A549 (cell line): ENCODE measurements around the gene HMBS.

ENCODE experiments used
- CHD4 ChIP-seq: fragments of 200-600 bp; sonication (generic); IDR thresholded peaks from 2 replicates; pipeline ENCODE4 v1.6.1; 2016; ENCODE audit warnings: antibody characterized with exemption, mild to moderate bottlenecking, borderline replicate concordance
- POLR2A ChIP-seq: IDR thresholded peaks from 2 replicates; pipeline ENCODE4 v1.6.1; 2012; ENCODE audit warnings: mild to moderate bottlenecking, low read length
- RAD21 ChIP-seq, 2 experiments: fragments of >200 bp in 1 of 2; sonication (Bioruptor Twin) in 1 of 2; formaldehyde crosslinking in 1 of 2; IDR thresholded peaks in 1 of 2; conservative IDR thresholded peaks in 1 of 2; 2 replicates in 1 of 2; 3 replicates in 1 of 2; pipeline ENCODE4 v1.6.1; 2012 to 2018; ENCODE audit warnings: inconsistent platforms in 1 of 2
- RNF2 ChIP-seq: fragments of 200-600 bp; sonication (generic); IDR thresholded peaks from 2 replicates; pipeline ENCODE4 v1.6.1; 2016; ENCODE audit warnings: low read depth, mild to moderate bottlenecking, antibody characterized with exemption, moderate library complexity, borderline replicate concordance
- TF ChIP-seq, protein P1 (sequence below): fragments of >200 bp; sonication (Bioruptor Twin); formaldehyde crosslinking; IDR thresholded peaks from 3 replicates; pipeline ENCODE4 v1.5.1; 2016
- TF ChIP-seq, protein P2 (sequence below): IDR thresholded peaks from 2 replicates; pipeline ENCODE4 v1.6.1; 2012; ENCODE audit warnings: low read depth, borderline replicate concordance

DNA sequence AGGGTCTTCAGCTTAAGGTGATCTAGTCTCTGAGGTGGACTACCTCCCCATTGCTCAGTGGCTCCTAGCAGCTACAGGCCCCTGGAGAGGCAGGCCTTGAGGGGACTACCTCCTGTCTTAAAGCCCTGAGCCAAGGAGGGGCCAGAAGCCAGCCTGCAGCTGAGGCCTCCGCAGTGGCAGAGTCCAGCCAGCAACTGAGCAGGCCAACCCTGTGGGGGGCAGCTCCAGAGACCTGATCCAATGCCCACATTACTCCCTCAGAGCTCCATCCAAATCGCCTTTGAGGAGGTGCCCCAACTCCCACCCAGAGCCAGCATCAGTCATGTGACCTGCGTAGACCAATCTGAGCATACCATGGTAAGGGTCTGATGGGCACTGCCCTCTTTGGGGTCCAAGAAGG is 25.2 kb downstream of the HMBS start:
- no peak for TF ChIP-seq POLR2A
- no peak for TF ChIP-seq RAD21 (conservative IDR thresholded peaks at IDR 0.05 in 1 of 2, IDR thresholded peaks at IDR 0.05 in 1 of 2)
- TF ChIP-seq, protein P1, sequence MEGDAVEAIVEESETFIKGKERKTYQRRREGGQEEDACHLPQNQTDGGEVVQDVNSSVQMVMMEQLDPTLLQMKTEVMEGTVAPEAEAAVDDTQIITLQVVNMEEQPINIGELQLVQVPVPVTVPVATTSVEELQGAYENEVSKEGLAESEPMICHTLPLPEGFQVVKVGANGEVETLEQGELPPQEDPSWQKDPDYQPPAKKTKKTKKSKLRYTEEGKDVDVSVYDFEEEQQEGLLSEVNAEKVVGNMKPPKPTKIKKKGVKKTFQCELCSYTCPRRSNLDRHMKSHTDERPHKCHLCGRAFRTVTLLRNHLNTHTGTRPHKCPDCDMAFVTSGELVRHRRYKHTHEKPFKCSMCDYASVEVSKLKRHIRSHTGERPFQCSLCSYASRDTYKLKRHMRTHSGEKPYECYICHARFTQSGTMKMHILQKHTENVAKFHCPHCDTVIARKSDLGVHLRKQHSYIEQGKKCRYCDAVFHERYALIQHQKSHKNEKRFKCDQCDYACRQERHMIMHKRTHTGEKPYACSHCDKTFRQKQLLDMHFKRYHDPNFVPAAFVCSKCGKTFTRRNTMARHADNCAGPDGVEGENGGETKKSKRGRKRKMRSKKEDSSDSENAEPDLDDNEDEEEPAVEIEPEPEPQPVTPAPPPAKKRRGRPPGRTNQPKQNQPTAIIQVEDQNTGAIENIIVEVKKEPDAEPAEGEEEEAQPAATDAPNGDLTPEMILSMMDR = no peak
- no peak for TF ChIP-seq RNF2
- TF ChIP-seq, protein P2, sequence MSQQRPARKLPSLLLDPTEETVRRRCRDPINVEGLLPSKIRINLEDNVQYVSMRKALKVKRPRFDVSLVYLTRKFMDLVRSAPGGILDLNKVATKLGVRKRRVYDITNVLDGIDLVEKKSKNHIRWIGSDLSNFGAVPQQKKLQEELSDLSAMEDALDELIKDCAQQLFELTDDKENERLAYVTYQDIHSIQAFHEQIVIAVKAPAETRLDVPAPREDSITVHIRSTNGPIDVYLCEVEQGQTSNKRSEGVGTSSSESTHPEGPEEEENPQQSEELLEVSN = no peak
- no peak for TF ChIP-seq CHD4
